GM19395 (cell line): Measurements from ENCODE around the gene THAP9.
A peak's percentile ranks its signal among the peaks of the same experiment; 100 is the strongest.
"Not testable (repeated sequence)": the region's sequence is repeated elsewhere in the genome, so short reads cannot be mapped to it uniquely, and the experiment has no call there.

ENCODE experiments used
- ATAC-seq: cut with Tn5 transposase; IDR thresholded peaks from one replicate; pipeline ENCODE4 v1.9.1; 2021; ENCODE audit warnings: mild to moderate bottlenecking, moderate library complexity; ENCODE audit not compliant: unreplicated experiment

THAP9 gene

GRCh38 chr4:82891707-82892466, 8.6 kb upstream of the THAP9 start:
- peak; percentile 7 for ATAC-seq

- ATAC-seq, result no peak
These were observed 8.1 kb upstream of the THAP9 start for GRCh38 chr4:82892467-82892802.

GRCh38 chr4:82893942-82894341, 6.6 kb upstream of the THAP9 start:
- ATAC-seq, result no peak

- no peak for ATAC-seq
These were observed 3.8 kb upstream of the THAP9 start for GRCh38 chr4:82896755-82897154.

- no peak for ATAC-seq
These were observed 2.0 kb upstream of the THAP9 start for GRCh38 chr4:82898322-82899243.

- ATAC-seq, result no peak
These were observed 1.0 kb upstream of the THAP9 start for GRCh38 chr4:82899374-82900065.

GRCh38 chr4:82900066-82900410, 497 bp upstream of the THAP9 start:
- ATAC-seq, result peak; percentile 6

- no peak for ATAC-seq
These were observed 716 bp downstream of the THAP9 start for GRCh38 chr4:82901183-82901718.

- ATAC-seq, result no peak
These were observed 3.2 kb downstream of the THAP9 start for GRCh38 chr4:82903737-82904136.

GRCh38 chr4:82905205-82905604, 4.7 kb downstream of the THAP9 start:
- peak; percentile 56 for ATAC-seq

GRCh38 chr4:82906469-82906868, 5.9 kb downstream of the THAP9 start:
- ATAC-seq, result peak; percentile 58

GRCh38 chr4:82909326-82909725, 8.8 kb downstream of the THAP9 start:
- ATAC-seq, result no peak

- ATAC-seq, result no peak
These were observed 12.8 kb downstream of the THAP9 start for GRCh38 chr4:82913305-82913704.

GRCh38 chr4:82913968-82914367, 13.4 kb downstream of the THAP9 start:
- not testable (repeated sequence) for ATAC-seq

- ATAC-seq, result no peak
These were observed 17.6 kb downstream of the THAP9 start for GRCh38 chr4:82918091-82918490.

GRCh38 chr4:82919386-82919785, 18.9 kb downstream of the THAP9 start:
- no peak for ATAC-seq

- no peak for ATAC-seq
These were observed 21.3 kb downstream of the THAP9 start for GRCh38 chr4:82921795-82922194.

GRCh38 chr4:82930848-82931755, 30.6 kb downstream of the THAP9 start:
- ATAC-seq, result no peak

- no peak for ATAC-seq
These were observed 33.9 kb downstream of the THAP9 start for GRCh38 chr4:82934441-82934840.

GRCh38 chr4:82939414-82939813, 38.9 kb downstream of the THAP9 start:
- ATAC-seq, result no peak
